Tongue (tissue), 2 donors: ENCODE data around the gene VWC2L. TPM values are rescaled to one million over a fixed set of nuclear protein-coding genes. Genes with fewer than 3 reads are reported as not detected.

Source experiments
- DNase-seq: peaks from one replicate; pipeline ENCODE4 v3.0.0-alpha.2; 2015
- total RNA-seq: library from RNA; depleted of rRNA; stranded (reverse); fragments of >200 nt; gene quantifications from one replicate; pipeline ENCODE4 v1.2.3, GENCODE V29; 2014

Gene VWC2L
- total RNA-seq, 1 donor from 2014 or later: not detected

- DNase-seq: no peak
These were observed 58.9 kb downstream of the VWC2L start for GRCh38 chr2:214469728-214470127.

DNA sequence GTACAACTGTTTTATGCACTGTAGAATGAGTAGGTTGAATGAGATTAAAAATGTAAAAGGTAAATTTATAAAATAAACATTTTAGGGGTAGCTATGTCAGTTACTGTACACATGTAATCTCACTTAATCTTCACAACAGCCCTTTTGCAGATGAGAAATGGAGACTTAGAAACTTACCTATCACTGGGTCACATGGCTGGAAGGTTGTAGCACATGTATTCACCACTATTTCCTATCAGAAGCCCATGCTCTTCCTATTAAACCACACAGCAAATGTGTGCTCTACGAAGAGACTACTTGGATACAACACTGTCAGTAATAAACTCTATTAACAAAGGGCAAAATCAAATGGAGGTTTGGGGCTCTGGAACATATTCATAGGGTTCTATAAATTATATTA is 60.5 kb downstream of the VWC2L start:
- DNase-seq: no peak

DNA sequence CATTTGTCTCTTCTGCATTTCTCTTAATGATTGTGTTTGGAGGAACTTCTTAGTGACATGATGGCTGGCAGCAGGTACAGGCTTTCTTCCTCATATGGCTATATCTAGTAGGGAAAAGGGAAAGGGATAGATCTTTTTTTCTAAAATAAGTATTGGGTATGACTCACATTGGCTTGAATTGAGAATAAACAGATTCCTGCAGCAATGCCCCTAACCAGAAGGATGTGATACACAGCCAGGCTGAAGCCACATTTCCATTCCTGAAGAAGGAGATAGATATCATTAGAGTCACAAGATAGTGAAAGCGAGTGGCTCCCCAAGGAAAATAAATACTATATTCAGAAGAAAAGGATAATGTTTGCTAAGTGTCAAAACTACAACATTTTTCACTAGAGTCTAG is 61.1 kb downstream of the VWC2L start:
- no peak for DNase-seq

DNA sequence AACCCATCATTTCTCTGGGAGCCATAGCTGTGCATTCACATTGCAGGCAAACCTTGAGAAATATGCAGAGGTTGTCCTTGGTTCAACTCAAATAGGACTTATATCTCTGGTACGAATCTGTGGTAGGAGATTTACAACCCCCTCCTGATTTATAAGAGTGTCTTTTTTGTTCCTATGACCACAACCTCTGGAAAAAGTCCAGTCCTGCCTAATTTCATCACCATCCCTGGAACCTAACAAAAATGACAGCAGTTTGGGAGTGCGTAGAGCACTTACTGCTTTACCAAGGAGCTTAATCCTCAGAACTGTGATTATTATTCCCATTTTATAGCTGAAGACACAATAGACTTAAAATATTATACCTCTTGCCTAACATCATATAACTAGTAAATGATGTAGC is 66.5 kb downstream of the VWC2L start:
- DNase-seq: no peak

GRCh38 chr2:214481204-214481603 is 70.3 kb downstream of the VWC2L start:
- peak; percentile 72 for DNase-seq

DNA sequence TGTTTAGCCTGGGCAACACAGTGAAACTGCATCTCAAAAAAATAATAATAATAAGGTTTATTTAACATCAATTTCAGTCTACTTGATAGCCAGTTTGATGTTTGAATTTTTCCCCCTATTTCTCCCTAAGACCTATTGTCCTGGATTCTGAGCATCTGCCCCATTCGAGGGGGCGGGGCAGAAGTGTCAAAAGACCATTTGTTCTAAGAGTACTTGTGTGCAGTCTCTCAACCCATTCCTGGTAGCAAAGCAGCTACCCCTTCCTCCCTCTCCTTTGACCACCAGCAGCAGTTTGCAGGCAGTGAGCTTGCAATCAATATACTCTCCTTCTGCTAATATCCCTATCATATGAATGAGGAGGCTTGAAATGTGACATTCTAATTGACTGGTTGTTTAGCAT is 71.9 kb downstream of the VWC2L start:
- no peak for DNase-seq

GRCh38 chr2:214484239-214484638 is 73.4 kb downstream of the VWC2L start:
- no peak for DNase-seq

- no peak for DNase-seq
These were observed 73.8 kb downstream of the VWC2L start for GRCh38 chr2:214484701-214485100.

- no peak for DNase-seq
These were observed 78.3 kb downstream of the VWC2L start for GRCh38 chr2:214489181-214489580.

DNA sequence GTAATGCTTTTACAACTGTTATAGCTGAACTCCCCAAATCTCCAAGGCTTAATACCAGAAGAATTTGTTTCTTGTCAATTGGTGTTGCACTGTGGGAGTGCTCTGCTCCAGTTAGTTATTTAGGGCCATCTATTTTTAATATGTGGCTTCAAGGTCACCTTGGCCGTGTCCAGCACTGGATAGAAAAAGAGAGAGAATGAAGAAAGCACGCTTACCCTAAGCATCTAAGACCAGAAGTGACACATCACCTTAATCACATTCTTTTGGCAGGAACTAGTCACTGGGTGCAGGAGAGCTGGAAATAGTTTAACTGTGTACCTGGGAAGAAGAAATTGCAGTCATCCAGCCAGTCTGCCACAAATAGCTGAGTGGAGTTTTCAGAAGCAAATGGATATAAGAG is 78.8 kb downstream of the VWC2L start:
- DNase-seq: no peak

- peak; percentile 7 for DNase-seq
These were observed 81.3 kb downstream of the VWC2L start for GRCh38 chr2:214492152-214492551.

GRCh38 chr2:214492608-214493007 is 81.8 kb downstream of the VWC2L start:
- no peak for DNase-seq

DNA sequence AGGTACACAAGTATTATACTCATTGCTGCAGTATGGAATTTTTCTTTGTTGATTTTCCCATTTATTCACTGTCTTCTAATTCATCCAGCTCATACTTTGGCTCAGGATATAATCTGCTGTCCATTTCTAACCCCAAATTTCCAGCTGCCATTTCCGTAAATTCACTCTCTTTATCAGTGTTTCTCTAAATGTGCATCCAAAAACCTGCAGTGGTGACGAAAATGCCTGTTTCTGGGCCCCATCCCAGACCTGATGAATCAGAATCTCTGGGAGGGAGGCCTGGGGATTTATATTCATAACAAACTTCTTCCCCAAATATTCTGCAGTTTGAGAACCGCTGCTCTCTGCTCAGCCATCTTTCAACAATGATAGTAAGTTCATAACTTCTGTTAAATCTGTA is 86.6 kb downstream of the VWC2L start:
- no peak for DNase-seq

DNA sequence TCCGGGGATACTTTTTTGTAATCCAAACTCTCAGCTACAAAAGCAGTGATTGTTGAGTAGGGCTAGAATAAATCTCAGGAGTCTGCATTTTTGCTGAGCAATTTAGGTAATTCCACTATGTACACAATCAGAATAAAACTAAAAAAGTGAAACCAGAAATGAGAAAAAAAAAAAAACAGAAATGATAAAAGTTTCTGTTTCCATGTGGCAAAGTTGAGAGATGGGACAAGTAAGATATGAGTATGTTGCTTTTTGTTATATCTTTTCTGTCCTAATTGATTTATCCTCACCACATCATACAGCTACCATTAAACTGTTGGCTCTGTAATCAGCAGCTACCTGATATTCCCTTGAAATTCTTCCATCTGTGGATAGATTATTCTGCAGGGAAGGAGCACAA is 92.7 kb downstream of the VWC2L start:
- no peak for DNase-seq

GRCh38 chr2:214504599-214505376 is 93.9 kb downstream of the VWC2L start:
- DNase-seq: no peak

- DNase-seq: no peak
These were observed 96.2 kb downstream of the VWC2L start for GRCh38 chr2:214507032-214507431.

- DNase-seq: peak; percentile 45
These were observed 103.8 kb downstream of the VWC2L start for GRCh38 chr2:214514704-214515103.

GRCh38 chr2:214515111-214515510 is 104.3 kb downstream of the VWC2L start:
- no peak for DNase-seq

DNA sequence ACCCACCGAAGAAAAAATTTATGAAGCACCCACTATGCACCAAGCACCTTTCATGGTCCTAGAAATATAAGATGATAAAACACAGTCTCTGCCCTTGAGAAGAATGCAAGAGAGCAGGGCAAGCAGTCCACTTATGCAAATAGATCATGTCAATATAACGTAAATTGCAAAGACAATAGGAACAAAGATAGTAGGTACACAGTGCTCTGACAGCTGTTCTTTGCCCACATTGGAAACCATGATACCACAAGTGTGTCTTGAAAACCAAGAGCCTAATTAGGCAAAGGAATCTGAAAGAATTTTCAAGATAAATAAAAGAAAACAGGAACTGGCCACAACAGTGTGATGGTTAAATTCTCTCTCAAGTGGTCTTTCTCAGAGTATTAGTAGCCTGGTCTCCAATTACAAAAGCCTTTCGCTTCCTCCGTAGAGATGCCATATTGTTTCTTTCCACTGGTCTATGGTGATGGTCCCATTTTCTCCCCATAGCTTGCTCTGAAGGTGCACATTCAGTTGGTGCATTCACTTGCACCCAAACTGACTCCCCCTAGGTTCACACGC is 108.5 kb downstream of the VWC2L start:
- DNase-seq: no peak

DNA sequence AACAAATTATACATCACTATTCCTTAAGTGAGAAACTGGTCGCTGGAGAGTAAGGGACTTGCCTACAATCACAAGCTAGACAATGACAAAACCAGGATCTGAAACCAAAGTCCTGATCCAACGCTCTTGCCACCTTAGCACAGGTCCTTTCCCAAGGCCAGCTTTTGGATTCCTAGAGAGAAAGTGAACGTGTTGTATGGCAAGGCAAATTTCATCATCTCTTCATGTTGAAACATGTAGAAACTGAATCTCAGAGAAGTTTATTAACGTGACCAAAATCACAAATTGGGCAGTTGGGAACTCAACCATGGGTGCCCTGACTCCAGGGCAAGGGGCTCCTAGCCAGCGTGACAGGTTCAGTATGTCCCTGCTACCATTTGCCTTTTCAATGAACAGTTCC is 118.2 kb downstream of the VWC2L start:
- DNase-seq: no peak

- no peak for DNase-seq
These were observed 118.7 kb downstream of the VWC2L start for GRCh38 chr2:214529514-214529913.

DNA sequence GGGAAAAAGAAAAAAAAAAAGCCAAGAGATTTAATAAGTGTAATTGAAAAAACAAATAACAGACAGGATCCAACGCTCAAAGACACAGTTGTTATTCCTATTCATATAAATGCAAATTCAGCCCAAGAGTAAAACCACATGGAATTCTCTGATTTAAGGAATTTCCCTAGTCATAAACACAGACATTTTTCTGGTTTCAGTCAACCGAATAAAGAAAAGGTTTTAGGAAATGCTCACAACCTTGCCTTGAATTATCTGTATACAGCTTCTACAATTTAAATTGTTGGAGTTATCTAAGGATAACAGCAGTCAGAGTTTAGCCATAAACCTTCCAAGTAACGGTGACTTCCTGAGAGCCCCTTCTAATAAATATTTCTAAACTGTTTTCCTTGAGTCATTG is 122.7 kb downstream of the VWC2L start:
- DNase-seq: peak; percentile 5

GRCh38 chr2:214536625-214537024 is 125.8 kb downstream of the VWC2L start:
- DNase-seq: no peak

- no peak for DNase-seq
These were observed 127.1 kb downstream of the VWC2L start for GRCh38 chr2:214537929-214538328.
